ENCODE measurements around the gene PTCD2. TPM values are rescaled to one million over a fixed set of nuclear protein-coding genes. Genes with fewer than 3 reads are reported as not detected.
"Not testable (repeated sequence)": the region's sequence is repeated elsewhere in the genome, so short reads cannot be mapped to it uniquely, and the experiment has no call there.

Gene PTCD2
- total RNA-seq, 2 donors from 2014 or later = 13.8 to 19.9 TPM

- no peak for ATAC-seq (replicated peaks in 1 of 2)
Observed at GRCh38 chr5:72402959-72403628, 82.9 kb downstream of the PTCD2 start.

GRCh38 chr5:72404771-72405170 lies 84.6 kb downstream of the PTCD2 start:
- not testable (repeated sequence) for DNase-seq; H3K4me1 Mint-ChIP-seq (ENCODE audit: low read depth); ATAC-seq (replicated peaks in 1 of 2); H3K4me3 Mint-ChIP-seq; H3K9me3 Mint-ChIP-seq; H3K27ac Mint-ChIP-seq
- Mint-ChIP-seq H3K27me3 (ENCODE audit: low read depth) (peaks cover 20% of the 10 kb centered on the region), H3K36me3 (ENCODE audit: insufficient read depth in 2 of 2) (peaks cover 6 to 11% of the 10 kb centered on the region in 2 donors)

More at GRCh38 chr5:72402959-72403628, 82.9 kb downstream of the PTCD2 start:
- peaks cover 10 to 12% of the 10 kb centered on the region in 2 donors for H3K9me3 Mint-ChIP-seq
- no peak overlapping the region for H3K4me3 Mint-ChIP-seq
- DNase-seq = no peak
- H3K4me1 Mint-ChIP-seq (ENCODE audit: low read depth) = peaks cover 4% of the 10 kb centered on the region
- H3K27me3 Mint-ChIP-seq (ENCODE audit: low read depth) = peaks cover 24% of the 10 kb centered on the region
- no peak overlapping the region for H3K27ac Mint-ChIP-seq
- H3K36me3 Mint-ChIP-seq (ENCODE audit: insufficient read depth in 2 of 2) = peaks cover 8 to 11% of the 10 kb centered on the region in 2 donors

GRCh38 chr5:72407078-72407477 lies 86.9 kb downstream of the PTCD2 start:
- H3K36me3 Mint-ChIP-seq (ENCODE audit: insufficient read depth in 2 of 2) = peaks cover 0 to 3% of the 10 kb centered on the region in 2 donors
- no peak overlapping the region for H3K4me3 Mint-ChIP-seq
- H3K9me3 Mint-ChIP-seq = peaks cover 0 to under 1% of the 10 kb centered on the region in 2 donors
- DNase-seq (no peak), ATAC-seq (replicated peaks in 1 of 2) (no peak)
- peaks cover 21% of the 10 kb centered on the region for H3K27me3 Mint-ChIP-seq (ENCODE audit: low read depth)
- peaks cover 4% of the 10 kb centered on the region for H3K4me1 Mint-ChIP-seq (ENCODE audit: low read depth)
- no peak overlapping the region for H3K27ac Mint-ChIP-seq

GRCh38 chr5:72407541-72407940 lies 87.4 kb downstream of the PTCD2 start:
- Mint-ChIP-seq H3K27me3 (ENCODE audit: low read depth) (peaks cover 21% of the 10 kb centered on the region), H3K9me3 (no peaks in the 10 kb centered on the region), H3K4me3 (no peak overlapping the region), H3K36me3 (ENCODE audit: insufficient read depth in 2 of 2) (peaks cover 0 to 3% of the 10 kb centered on the region in 2 donors), H3K27ac (no peak overlapping the region), H3K4me1 (ENCODE audit: low read depth) (peaks cover 4% of the 10 kb centered on the region)
- no peak for DNase-seq
- no peak for ATAC-seq (replicated peaks in 1 of 2)

GRCh38 chr5:72408127-72408526 lies 88.0 kb downstream of the PTCD2 start:
- peaks cover 0 to 3% of the 10 kb centered on the region in 2 donors for H3K36me3 Mint-ChIP-seq (ENCODE audit: insufficient read depth in 2 of 2)
- no peak overlapping the region for H3K27ac Mint-ChIP-seq
- DNase-seq (no peak), ATAC-seq (replicated peaks in 1 of 2) (no peak)
- H3K4me3 Mint-ChIP-seq = no peak overlapping the region
- H3K27me3 Mint-ChIP-seq (ENCODE audit: low read depth) = peaks cover 21% of the 10 kb centered on the region
- H3K4me1 Mint-ChIP-seq (ENCODE audit: low read depth) = peaks cover 4% of the 10 kb centered on the region
- no peaks in the 10 kb centered on the region for H3K9me3 Mint-ChIP-seq

- H3K27ac Mint-ChIP-seq = no peak overlapping the region
- no peak for ATAC-seq (replicated peaks in 1 of 2)
- DNase-seq = no peak
- peaks cover 4% of the 10 kb centered on the region for H3K4me1 Mint-ChIP-seq (ENCODE audit: low read depth)
- H3K9me3 Mint-ChIP-seq = no peaks in the 10 kb centered on the region
- peaks cover 0 to 3% of the 10 kb centered on the region in 2 donors for H3K36me3 Mint-ChIP-seq (ENCODE audit: insufficient read depth in 2 of 2)
- peaks cover 21% of the 10 kb centered on the region for H3K27me3 Mint-ChIP-seq (ENCODE audit: low read depth)
- no peak overlapping the region for H3K4me3 Mint-ChIP-seq
Observed at GRCh38 chr5:72408603-72409002, 88.4 kb downstream of the PTCD2 start.

- no peak for ATAC-seq (replicated peaks in 1 of 2)
Observed at GRCh38 chr5:72410688-72411295, 90.6 kb downstream of the PTCD2 start.

GRCh38 chr5:72412283-72413055 lies 92.3 kb downstream of the PTCD2 start:
- Mint-ChIP-seq H3K36me3 (ENCODE audit: insufficient read depth in 2 of 2) (no peaks in the 10 kb centered on the region), H3K4me3 (no peak overlapping the region)

More at GRCh38 chr5:72410688-72411295, 90.6 kb downstream of the PTCD2 start:
- Mint-ChIP-seq H3K36me3 (ENCODE audit: insufficient read depth in 2 of 2) (no peaks in the 10 kb centered on the region), H3K27me3 (ENCODE audit: low read depth) (peaks cover 18% of the 10 kb centered on the region), H3K9me3 (no peaks in the 10 kb centered on the region), H3K4me3 (no peak overlapping the region), H3K27ac (no peak overlapping the region), H3K4me1 (ENCODE audit: low read depth) (peaks cover 4% of the 10 kb centered on the region)
- DNase-seq = no peak

GRCh38 chr5:72415616-72416325 lies 95.6 kb downstream of the PTCD2 start:
- Mint-ChIP-seq H3K27ac (no peak overlapping the region), H3K4me3 (no peak overlapping the region), H3K9me3 (no peaks in the 10 kb centered on the region), H3K4me1 (ENCODE audit: low read depth) (no peaks in the 10 kb centered on the region), H3K36me3 (ENCODE audit: insufficient read depth in 2 of 2) (no peaks in the 10 kb centered on the region), H3K27me3 (ENCODE audit: low read depth) (peaks cover 5% of the 10 kb centered on the region)
- ATAC-seq (replicated peaks in 1 of 2) (no peak), DNase-seq (no peak)

More at GRCh38 chr5:72412283-72413055, 92.3 kb downstream of the PTCD2 start:
- Mint-ChIP-seq H3K9me3 (no peaks in the 10 kb centered on the region), H3K27me3 (ENCODE audit: low read depth) (peaks cover 18% of the 10 kb centered on the region), H3K4me1 (ENCODE audit: low read depth) (peaks cover 4% of the 10 kb centered on the region), H3K27ac (no peak overlapping the region)
- DNase-seq = no peak
- no peak for ATAC-seq (replicated peaks in 1 of 2)

GRCh38 chr5:72417333-72418062 lies 97.3 kb downstream of the PTCD2 start:
- Mint-ChIP-seq H3K27ac (no peak overlapping the region), H3K4me3 (no peak overlapping the region), H3K27me3 (ENCODE audit: low read depth) (peaks cover 10% of the 10 kb centered on the region), H3K4me1 (ENCODE audit: low read depth) (no peaks in the 10 kb centered on the region), H3K9me3 (no peaks in the 10 kb centered on the region), H3K36me3 (ENCODE audit: insufficient read depth in 2 of 2) (no peaks in the 10 kb centered on the region)
- DNase-seq (no peak), ATAC-seq (replicated peaks in 1 of 2) (no peak)
